SU-DHL-6 (cell line): ENCODE data around the gene FERMT3.

Experiments
- CTCF ChIP-seq: fragments of 200-600 bp; sonication (generic); IDR thresholded peaks from one replicate; pipeline ENCODE4 v1.5.1; 2017; ENCODE audit warnings: antibody characterized with exemption, mild to moderate bottlenecking, low read length, moderate library complexity; ENCODE audit not compliant: insufficient read depth, poor library complexity, severe bottlenecking
- EZH2phosphoT487 ChIP-seq: fragments of 200-600 bp; sonication (generic), shearing (Covaris generic); conservative IDR thresholded peaks from 2 replicates; pipeline ENCODE4 v1.6.1; 2018; ENCODE audit warnings: mild to moderate bottlenecking, antibody characterized with exemption, low read length, moderate library complexity, mixed read lengths

- TF ChIP-seq CTCF (no peak), EZH2phosphoT487 (no peak)
Observed at GRCh38 chr11:64250415-64251015, 44.0 kb downstream of the FERMT3 start.
